HG03108 (cell line): ENCODE data around the gene APOL2.

Experiments
- ATAC-seq: cut with Tn5 transposase; IDR thresholded peaks from one replicate; pipeline ENCODE4 v1.9.1; 2021; ENCODE audit warnings: moderate library complexity; ENCODE audit not compliant: unreplicated experiment

The APOL2 gene

GRCh38 chr22:36180928-36181327 is 58.4 kb downstream of the APOL2 start:
- no peak for ATAC-seq

DNA sequence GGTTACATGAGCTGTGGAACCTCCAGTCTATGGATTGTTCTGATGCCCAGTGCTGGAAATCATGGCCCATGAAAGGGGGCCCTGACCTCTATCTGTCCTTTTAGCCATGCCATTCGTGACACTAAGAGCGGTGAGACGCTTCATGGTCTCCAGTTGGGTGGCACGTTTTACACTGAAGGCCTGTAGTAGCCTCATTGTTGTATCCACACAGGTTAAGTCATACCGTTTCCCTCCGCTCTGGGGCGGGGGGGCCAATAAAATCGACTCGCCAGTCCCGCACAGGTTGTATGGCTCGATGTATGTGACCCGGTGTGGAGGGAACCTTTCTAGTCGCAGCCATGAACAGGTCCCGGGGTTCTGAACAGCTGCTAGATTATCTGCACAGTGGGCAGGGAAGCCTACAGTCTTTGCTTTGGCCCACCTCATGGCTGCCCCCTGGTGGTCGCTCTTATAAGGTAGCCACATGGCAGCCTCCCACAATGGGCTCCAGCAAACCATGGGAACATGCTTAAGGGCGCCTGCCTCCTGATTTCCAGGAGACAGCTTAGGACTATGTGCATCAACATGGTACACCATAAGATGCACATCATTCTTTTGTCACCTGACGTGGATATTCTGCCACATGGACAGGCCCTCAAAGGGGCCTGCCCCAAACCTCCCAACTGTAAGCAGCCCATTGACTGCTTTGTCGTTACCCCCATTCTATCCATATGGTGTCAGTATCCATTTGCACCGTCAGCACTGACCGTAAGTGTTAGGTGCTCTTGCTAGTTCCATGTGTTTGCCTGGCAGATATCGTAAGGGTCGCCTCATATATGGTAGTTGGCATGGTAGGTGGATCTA is 59.1 kb downstream of the APOL2 start:
- ATAC-seq = no peak

GRCh38 chr22:36177160-36177559 is 62.2 kb downstream of the APOL2 start:
- no peak for ATAC-seq
